H9 (cell line): ENCODE data around the gene GCK. TPM values are rescaled to one million over a fixed set of nuclear protein-coding genes. Genes with fewer than 3 reads are reported as not detected.

ENCODE experiments used
- DNase-seq: peaks from one replicate; pipeline ENCODE4 v3.0.0-alpha.2; 2017
- H2AFZ ChIP-seq: one replicate; pipeline ENCODE4 v1.6.1; 2013; ENCODE audit warnings: mild to moderate bottlenecking, low read length, control low read depth, moderate library complexity
- H2AK5ac ChIP-seq: 2 replicates; pipeline ENCODE4 v1.6.1; 2013; ENCODE audit warnings: low read length, control low read depth, mixed read lengths; ENCODE audit not compliant: insufficient read length
- H2BK120ac ChIP-seq: one replicate; pipeline ENCODE4 v1.6.1; 2013; ENCODE audit warnings: low read depth, mild to moderate bottlenecking, low read length, control low read depth, inconsistent platforms; ENCODE audit not compliant: poor library complexity, severe bottlenecking
- H2BK12ac ChIP-seq: 2 replicates; pipeline ENCODE4 v1.6.1; 2013; ENCODE audit warnings: low read length, control low read depth, mixed read lengths, low read depth; ENCODE audit not compliant: insufficient read length
- H2BK15ac ChIP-seq: 2 replicates; pipeline ENCODE4 v1.6.1; 2013; ENCODE audit warnings: low read depth, low read length, control low read depth
- H2BK20ac ChIP-seq: one replicate; pipeline ENCODE4 v1.6.1; 2013; ENCODE audit warnings: low read depth, mild to moderate bottlenecking, low read length, control low read depth, inconsistent platforms; ENCODE audit not compliant: poor library complexity, severe bottlenecking
- H2BK5ac ChIP-seq: 2 replicates; pipeline ENCODE4 v1.6.1; 2013; ENCODE audit warnings: low read length, control low read depth, mixed read lengths; ENCODE audit not compliant: insufficient read length
- H3K14ac ChIP-seq: 2 replicates; pipeline ENCODE4 v1.6.1; 2013; ENCODE audit warnings: low read length, control low read depth; ENCODE audit not compliant: insufficient read depth
- H3K18ac ChIP-seq: 2 replicates; pipeline ENCODE4 v1.6.1; 2013; ENCODE audit warnings: low read depth, mild to moderate bottlenecking, mixed read lengths, low read length, control low read depth; ENCODE audit not compliant: insufficient read length
- H3K23ac ChIP-seq: 2 replicates; pipeline ENCODE4 v1.6.1; 2013; ENCODE audit warnings: low read length, control low read depth, mixed read lengths, low read depth; ENCODE audit not compliant: insufficient read length
- H3K23me2 ChIP-seq: 2 replicates; pipeline ENCODE4 v1.6.1; 2013; ENCODE audit warnings: low read depth, mild to moderate bottlenecking, mixed read lengths, low read length, control low read depth; ENCODE audit not compliant: insufficient read length, poor library complexity, severe bottlenecking
- H3K27ac ChIP-seq: 2 replicates; pipeline ENCODE4 v1.5.1; 2013; ENCODE audit warnings: low read length, control low read depth, mixed read lengths, low read depth; ENCODE audit not compliant: insufficient read length
- H3K27me3 ChIP-seq: 2 replicates; pipeline ENCODE4 v1.6.1; 2013; ENCODE audit warnings: low read length, control low read depth, inconsistent platforms; ENCODE audit not compliant: insufficient read depth
- H3K4ac ChIP-seq: 2 replicates; pipeline ENCODE4 v1.6.1; 2013; ENCODE audit warnings: low read depth, mild to moderate bottlenecking, control low read depth, inconsistent platforms, low read length, moderate library complexity
- H3K4me1 ChIP-seq: 2 replicates; pipeline ENCODE4 v1.6.1; 2013; ENCODE audit warnings: low read length, control low read depth, inconsistent platforms; ENCODE audit not compliant: insufficient read depth
- H3K4me2 ChIP-seq: 2 replicates; pipeline ENCODE4 v1.6.1; 2013; ENCODE audit warnings: low read length, control low read depth, mixed read lengths; ENCODE audit not compliant: insufficient read length, insufficient read depth
- H3K56ac ChIP-seq: 2 replicates; pipeline ENCODE4 v1.6.1; 2013; ENCODE audit warnings: low read depth, mild to moderate bottlenecking, mixed read lengths, low read length, control low read depth; ENCODE audit not compliant: insufficient read length
- H3K79me1 ChIP-seq: 2 replicates; pipeline ENCODE4 v1.6.1; 2013; ENCODE audit warnings: low read depth, mild to moderate bottlenecking, moderate library complexity, low read length, control low read depth, inconsistent platforms; ENCODE audit not compliant: insufficient read depth, poor library complexity, severe bottlenecking
- H3K79me2 ChIP-seq: 2 replicates; pipeline ENCODE4 v1.6.1; 2013; ENCODE audit warnings: low read length, control low read depth, inconsistent platforms; ENCODE audit not compliant: insufficient read depth
- H3K9ac ChIP-seq: 2 replicates; pipeline ENCODE4 v1.6.1; 2013; ENCODE audit warnings: low read length, control low read depth, mixed read lengths; ENCODE audit not compliant: insufficient read length; ENCODE audit errors: extremely low read depth
- H3K9me3 ChIP-seq: one replicate; pipeline ENCODE4 v1.6.1; 2013; ENCODE audit warnings: low read depth, low read length, inconsistent platforms; ENCODE audit not compliant: control insufficient read depth
- H3T11ph ChIP-seq: one replicate; pipeline ENCODE4 v1.6.1; 2013; ENCODE audit warnings: mild to moderate bottlenecking, low read length, control low read depth, inconsistent platforms
- H4K20me1 ChIP-seq: one replicate; pipeline ENCODE4 v1.6.1; 2013; ENCODE audit not compliant: control insufficient read depth, insufficient read length, insufficient read depth
- H4K5ac ChIP-seq: 2 replicates; pipeline ENCODE4 v1.6.1; 2013; ENCODE audit warnings: low read depth, mild to moderate bottlenecking, mixed read lengths, low read length, control low read depth; ENCODE audit not compliant: insufficient read length
- H4K8ac ChIP-seq: replicated peaks from 2 replicates; pipeline ENCODE4 v1.6.1; 2013; ENCODE audit warnings: low read length, control low read depth, mixed read lengths, low read depth; ENCODE audit not compliant: insufficient read length
- H4K91ac ChIP-seq: 2 replicates; pipeline ENCODE4 v1.6.1; 2013; ENCODE audit warnings: low read depth, mild to moderate bottlenecking, moderate library complexity, mixed read lengths, low read length, control low read depth; ENCODE audit not compliant: insufficient read length
- H3K27ac Mint-ChIP-seq, 3 experiments: 2 replicates in 2 of 3; 3 replicates in 1 of 3; pipeline ENCODE4 v1.8.0; 2020 to 2021; ENCODE audit warnings: mixed read lengths in 3 of 3, mild to moderate bottlenecking in 1 of 3, moderate library complexity in 1 of 3
- H3K27me3 Mint-ChIP-seq: 2 replicates; pipeline ENCODE4 v1.8.0; 2021; ENCODE audit warnings: low read depth, mild to moderate bottlenecking, moderate library complexity, mixed read lengths
- H3K36me3 Mint-ChIP-seq, 3 experiments: 2 replicates in 2 of 3; 3 replicates in 1 of 3; pipeline ENCODE4 v1.8.0; 2020 to 2021; ENCODE audit warnings: low read depth in 3 of 3, mixed read lengths in 3 of 3; ENCODE audit not compliant: insufficient read depth in 1 of 3
- H3K4me1 Mint-ChIP-seq, 2 experiments: 2 replicates each; pipeline ENCODE4 v1.8.0; 2020; ENCODE audit warnings: mixed read lengths in 2 of 2
- H3K4me3 Mint-ChIP-seq, 2 experiments: 2 replicates in 1 of 2; 3 replicates in 1 of 2; pipeline ENCODE4 v1.8.0; 2020 to 2021; ENCODE audit warnings: mild to moderate bottlenecking in 2 of 2, mixed read lengths in 2 of 2, moderate library complexity in 1 of 2
- H3K9me3 Mint-ChIP-seq, 2 experiments: 2 replicates in 1 of 2; 3 replicates in 1 of 2; pipeline ENCODE4 v1.8.0; 2020; ENCODE audit warnings: mild to moderate bottlenecking in 2 of 2, mixed read lengths in 2 of 2, moderate library complexity in 1 of 2
- WGBS: extraction: QIAGEN DNeasy Blood & Tissue Kit; methylation state at CpG from one replicate; pipeline ENCODE4 v1.1.7; 2013; ENCODE audit warnings: missing lambda C conversion rate, low lambda C conversion rate, mixed read lengths; ENCODE audit not compliant: insufficient read length; ENCODE audit errors: extremely low coverage; 5-methylcytosine and 5-hydroxymethylcytosine counted together
- total RNA-seq: library from RNA; stranded (reverse); gene quantifications from 2 replicates; pipeline ENCODE4 v1.2.1, GENCODE V29; 2021
- TF ChIP-seq, protein P1 (sequence below): fragments of 200-600 bp; sonication (generic); conservative IDR thresholded peaks from 3 replicates; pipeline ENCODE4 v1.8.0; 2021; ENCODE audit warnings: antibody characterized with exemption, mild to moderate bottlenecking

The GCK gene
- total RNA-seq, 1 experiment from 2014 or later, result 0.98 TPM

GRCh38 chr7:44229546-44230105, 40.4 kb upstream of the GCK start:
- no CpG with 5 or more reads among the region's 11 CpGs for WGBS
- Histone ChIP-seq H4K5ac (no peak overlapping the region), H2AK5ac (no peak overlapping the region), H3K4me1 (no peaks in the 10 kb centered on the region), H3K23me2 (no peaks in the 10 kb centered on the region), H2BK12ac (no peak overlapping the region), H3K27me3 (no peaks in the 10 kb centered on the region), H3K27ac (no peak overlapping the region), H3K9ac (no peak overlapping the region), H3K79me2 (no peaks in the 10 kb centered on the region), H3K4ac (no peak overlapping the region), H3K18ac (no peak overlapping the region), H4K8ac (no peak overlapping the region), H4K91ac (no peak overlapping the region), H2BK20ac (no peak overlapping the region), H2BK120ac (no peak overlapping the region), H3K79me1 (no peaks in the 10 kb centered on the region), H3K9me3 (no peaks in the 10 kb centered on the region), H4K20me1 (no peaks in the 10 kb centered on the region), H2AFZ (no peak overlapping the region), H2BK15ac (no peak overlapping the region), H3K23ac (no peak overlapping the region), H3T11ph (no peak overlapping the region), H2BK5ac (no peak overlapping the region), H3K56ac (no peak overlapping the region), H3K14ac (no peak overlapping the region; the same call in 1 of the 2 replicates), H3K4me2 (no peak overlapping the region)
- H3K27me3 Mint-ChIP-seq, result no peaks in the 10 kb centered on the region; the same call in 1 of the 2 replicates
- no peaks in the 10 kb centered on the region for H3K9me3 Mint-ChIP-seq
- H3K27ac Mint-ChIP-seq, result no peak overlapping the region
- H3K4me1 Mint-ChIP-seq, result peaks cover 0 to 7% of the 10 kb centered on the region in 2 experiments; a peak in 2 of 4 replicates
- no peak for DNase-seq
- no peaks in the 10 kb centered on the region for H3K36me3 Mint-ChIP-seq
- no peak overlapping the region for H3K4me3 Mint-ChIP-seq
- TF ChIP-seq, protein P1, sequence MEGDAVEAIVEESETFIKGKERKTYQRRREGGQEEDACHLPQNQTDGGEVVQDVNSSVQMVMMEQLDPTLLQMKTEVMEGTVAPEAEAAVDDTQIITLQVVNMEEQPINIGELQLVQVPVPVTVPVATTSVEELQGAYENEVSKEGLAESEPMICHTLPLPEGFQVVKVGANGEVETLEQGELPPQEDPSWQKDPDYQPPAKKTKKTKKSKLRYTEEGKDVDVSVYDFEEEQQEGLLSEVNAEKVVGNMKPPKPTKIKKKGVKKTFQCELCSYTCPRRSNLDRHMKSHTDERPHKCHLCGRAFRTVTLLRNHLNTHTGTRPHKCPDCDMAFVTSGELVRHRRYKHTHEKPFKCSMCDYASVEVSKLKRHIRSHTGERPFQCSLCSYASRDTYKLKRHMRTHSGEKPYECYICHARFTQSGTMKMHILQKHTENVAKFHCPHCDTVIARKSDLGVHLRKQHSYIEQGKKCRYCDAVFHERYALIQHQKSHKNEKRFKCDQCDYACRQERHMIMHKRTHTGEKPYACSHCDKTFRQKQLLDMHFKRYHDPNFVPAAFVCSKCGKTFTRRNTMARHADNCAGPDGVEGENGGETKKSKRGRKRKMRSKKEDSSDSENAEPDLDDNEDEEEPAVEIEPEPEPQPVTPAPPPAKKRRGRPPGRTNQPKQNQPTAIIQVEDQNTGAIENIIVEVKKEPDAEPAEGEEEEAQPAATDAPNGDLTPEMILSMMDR, result no peak
